Activated naive CD8-positive, alpha-beta T cell treated with anti-CD3 and anti-CD28 coated beads for 36 hours (primary cell): ENCODE measurements around the gene GGTLC2. TPM values are rescaled to one million over a fixed set of nuclear protein-coding genes. Genes with fewer than 3 reads are reported as not detected.
"Not testable (repeated sequence)": the region's sequence is repeated elsewhere in the genome, so short reads cannot be mapped to it uniquely, and the experiment has no call there.

Experiments
- DNase-seq: peaks from one replicate; pipeline ENCODE4 v3.0.0; 2021
- H3K27ac Mint-ChIP-seq: one replicate; pipeline ENCODE4 v1.8.0; 2022; ENCODE audit warnings: mild to moderate bottlenecking, moderate library complexity, mixed read lengths
- H3K27me3 Mint-ChIP-seq: one replicate; pipeline ENCODE4 v1.8.0; 2022; ENCODE audit warnings: mild to moderate bottlenecking, mixed read lengths
- H3K36me3 Mint-ChIP-seq: one replicate; pipeline ENCODE4 v1.8.0; 2021; ENCODE audit warnings: mild to moderate bottlenecking, mixed read lengths
- H3K4me1 Mint-ChIP-seq: one replicate; pipeline ENCODE4 v1.8.0; 2021; ENCODE audit warnings: mixed read lengths
- H3K4me3 Mint-ChIP-seq: one replicate; pipeline ENCODE4 v1.8.0; 2022; ENCODE audit warnings: mild to moderate bottlenecking, moderate library complexity, mixed read lengths
- H3K9me3 Mint-ChIP-seq: one replicate; pipeline ENCODE4 v1.8.0; 2022; ENCODE audit warnings: mixed read lengths
- total RNA-seq, 2 experiments: library from RNA; stranded (reverse); gene quantifications; one replicate each; pipeline ENCODE4 v1.2.3, GENCODE V29; 2021

GGTLC2 gene
- not detected for total RNA-seq

- not testable (repeated sequence) for DNase-seq, H3K27me3 Mint-ChIP-seq
Measured at GRCh38 chr22:22644314-22644713, at the start of gene GGTLC2. GGTLC2 (plus strand) TSS chr22:22644614; CDS start chr22:22646346, 1,732 bp downstream.

GRCh38 chr22:22595001-22595835 lies 49.2 kb upstream of the GGTLC2 start:
- H3K9me3 Mint-ChIP-seq = no peaks in the 10 kb centered on the region
- H3K4me3 Mint-ChIP-seq = no peak overlapping the region
- H3K27me3 Mint-ChIP-seq = peaks cover 5% of the 10 kb centered on the region
- H3K4me1 Mint-ChIP-seq = peaks cover 6% of the 10 kb centered on the region
- H3K27ac Mint-ChIP-seq = no peak overlapping the region
- no peak for DNase-seq
- no peaks in the 10 kb centered on the region for H3K36me3 Mint-ChIP-seq

More at GRCh38 chr22:22644314-22644713, at the start of gene GGTLC2:
- not testable (repeated sequence) for H3K9me3 Mint-ChIP-seq, H3K36me3 Mint-ChIP-seq, H3K4me3 Mint-ChIP-seq, H3K4me1 Mint-ChIP-seq, H3K27ac Mint-ChIP-seq

GRCh38 chr22:22598144-22598543 lies 46.3 kb upstream of the GGTLC2 start:
- H3K36me3 Mint-ChIP-seq = no peaks in the 10 kb centered on the region
- no peaks in the 10 kb centered on the region for H3K27me3 Mint-ChIP-seq
- H3K27ac Mint-ChIP-seq = no peak overlapping the region
- no peak for DNase-seq
- H3K4me1 Mint-ChIP-seq = peaks cover 6% of the 10 kb centered on the region
- no peaks in the 10 kb centered on the region for H3K9me3 Mint-ChIP-seq
- H3K4me3 Mint-ChIP-seq = no peak overlapping the region

GRCh38 chr22:22599248-22599647 lies 45.2 kb upstream of the GGTLC2 start:
- peaks cover 2% of the 10 kb centered on the region for H3K4me1 Mint-ChIP-seq
- H3K4me3 Mint-ChIP-seq = no peak overlapping the region
- H3K27me3 Mint-ChIP-seq = no peaks in the 10 kb centered on the region
- H3K36me3 Mint-ChIP-seq = no peaks in the 10 kb centered on the region
- H3K9me3 Mint-ChIP-seq = no peaks in the 10 kb centered on the region
- no peak for DNase-seq
- H3K27ac Mint-ChIP-seq = no peak overlapping the region

GRCh38 chr22:22600531-22601261 lies 43.7 kb upstream of the GGTLC2 start:
- no peak for DNase-seq
- no peaks in the 10 kb centered on the region for H3K9me3 Mint-ChIP-seq
- H3K4me3 Mint-ChIP-seq = no peak overlapping the region
- H3K27ac Mint-ChIP-seq = no peak overlapping the region
- no peaks in the 10 kb centered on the region for H3K27me3 Mint-ChIP-seq
- H3K36me3 Mint-ChIP-seq = no peaks in the 10 kb centered on the region
- H3K4me1 Mint-ChIP-seq = peaks cover 2% of the 10 kb centered on the region

GRCh38 chr22:22603470-22603947 lies 40.9 kb upstream of the GGTLC2 start:
- Mint-ChIP-seq H3K4me3 (no peak overlapping the region), H3K9me3 (peaks cover 2% of the 10 kb centered on the region), H3K27ac (no peak overlapping the region), H3K27me3 (no peaks in the 10 kb centered on the region), H3K4me1 (no peaks in the 10 kb centered on the region), H3K36me3 (no peaks in the 10 kb centered on the region)
- no peak for DNase-seq

GRCh38 chr22:22604326-22605073 lies 39.9 kb upstream of the GGTLC2 start:
- H3K9me3 Mint-ChIP-seq = peaks cover 2% of the 10 kb centered on the region
- H3K4me1 Mint-ChIP-seq = no peaks in the 10 kb centered on the region
- H3K4me3 Mint-ChIP-seq = no peak overlapping the region
- H3K36me3 Mint-ChIP-seq = no peaks in the 10 kb centered on the region
- H3K27ac Mint-ChIP-seq = no peak overlapping the region
- no peak for DNase-seq
- H3K27me3 Mint-ChIP-seq = no peaks in the 10 kb centered on the region

- H3K4me3 Mint-ChIP-seq = no peak overlapping the region
- no peak overlapping the region for H3K27ac Mint-ChIP-seq
- no peaks in the 10 kb centered on the region for H3K4me1 Mint-ChIP-seq
- H3K36me3 Mint-ChIP-seq = no peaks in the 10 kb centered on the region
- no peaks in the 10 kb centered on the region for H3K27me3 Mint-ChIP-seq
- no peak for DNase-seq
- peaks cover 2% of the 10 kb centered on the region for H3K9me3 Mint-ChIP-seq
Measured at GRCh38 chr22:22605074-22605404, 39.4 kb upstream of the GGTLC2 start.

- H3K9me3 Mint-ChIP-seq, H3K4me1 Mint-ChIP-seq, H3K27ac Mint-ChIP-seq, H3K27me3 Mint-ChIP-seq, H3K36me3 Mint-ChIP-seq, DNase-seq, H3K4me3 Mint-ChIP-seq: not testable (repeated sequence)
Measured at GRCh38 chr22:22608022-22608421, 36.4 kb upstream of the GGTLC2 start.

GRCh38 chr22:22609291-22609690 lies 35.1 kb upstream of the GGTLC2 start:
- Mint-ChIP-seq H3K27ac (no peak overlapping the region), H3K9me3 (peaks cover 2% of the 10 kb centered on the region), H3K36me3 (no peaks in the 10 kb centered on the region)

GRCh38 chr22:22612516-22612915 lies 31.9 kb upstream of the GGTLC2 start:
- no peaks in the 10 kb centered on the region for H3K9me3 Mint-ChIP-seq
- peaks cover 11% of the 10 kb centered on the region for H3K4me1 Mint-ChIP-seq
- DNase-seq = no peak
- no peak overlapping the region for H3K27ac Mint-ChIP-seq
- H3K27me3 Mint-ChIP-seq = peaks cover 8% of the 10 kb centered on the region
- H3K36me3 Mint-ChIP-seq = no peaks in the 10 kb centered on the region
- H3K4me3 Mint-ChIP-seq = no peak overlapping the region

More at GRCh38 chr22:22609291-22609690, 35.1 kb upstream of the GGTLC2 start:
- H3K4me1 Mint-ChIP-seq = no peaks in the 10 kb centered on the region
- no peak for DNase-seq
- H3K4me3 Mint-ChIP-seq = no peak overlapping the region
- no peaks in the 10 kb centered on the region for H3K27me3 Mint-ChIP-seq

- Mint-ChIP-seq H3K4me3 (no peak overlapping the region), H3K27me3 (peaks cover 8% of the 10 kb centered on the region), H3K4me1 (peaks cover 11% of the 10 kb centered on the region), H3K36me3 (no peaks in the 10 kb centered on the region), H3K27ac (no peak overlapping the region), H3K9me3 (no peaks in the 10 kb centered on the region)
- DNase-seq = no peak
Measured at GRCh38 chr22:22614065-22614464, 30.3 kb upstream of the GGTLC2 start.

GRCh38 chr22:22616636-22617035 lies 27.8 kb upstream of the GGTLC2 start:
- H3K27me3 Mint-ChIP-seq = peaks cover 8% of the 10 kb centered on the region
- peak; percentile 21 for DNase-seq
- H3K27ac Mint-ChIP-seq = no peak overlapping the region
- H3K36me3 Mint-ChIP-seq = no peaks in the 10 kb centered on the region
- peaks cover 11% of the 10 kb centered on the region for H3K4me1 Mint-ChIP-seq
- H3K4me3 Mint-ChIP-seq = no peak overlapping the region
- H3K9me3 Mint-ChIP-seq = no peaks in the 10 kb centered on the region

- H3K27ac Mint-ChIP-seq = no peak overlapping the region
- H3K9me3 Mint-ChIP-seq = no peaks in the 10 kb centered on the region
- peaks cover 11% of the 10 kb centered on the region for H3K4me1 Mint-ChIP-seq
- no peak overlapping the region for H3K4me3 Mint-ChIP-seq
- H3K27me3 Mint-ChIP-seq = peaks cover 8% of the 10 kb centered on the region
- no peaks in the 10 kb centered on the region for H3K36me3 Mint-ChIP-seq
- no peak for DNase-seq
Measured at GRCh38 chr22:22618448-22618847, 26.0 kb upstream of the GGTLC2 start.

GRCh38 chr22:22618923-22619322 lies 25.5 kb upstream of the GGTLC2 start:
- peaks cover 11% of the 10 kb centered on the region for H3K4me1 Mint-ChIP-seq
- peaks cover 8% of the 10 kb centered on the region for H3K27me3 Mint-ChIP-seq
- H3K36me3 Mint-ChIP-seq = no peaks in the 10 kb centered on the region
- H3K4me3 Mint-ChIP-seq = no peak overlapping the region
- H3K27ac Mint-ChIP-seq = no peak overlapping the region
- no peaks in the 10 kb centered on the region for H3K9me3 Mint-ChIP-seq
- no peak for DNase-seq
